ENCODE data around the gene OPTC.
A peak's percentile ranks its signal among the peaks of the same experiment; 100 is the strongest.

OPTC gene

GRCh38 chr1:203490607-203491006 lies 3.3 kb upstream of the OPTC start:
- Histone ChIP-seq H3K27ac (ENCODE audit: low read length) (no peak overlapping the region), H3K36me3 (ENCODE audit: control insufficient read depth, insufficient read depth, low read length) (no peaks in the 10 kb centered on the region), H3K9me3 (ENCODE audit: control insufficient read depth, insufficient read depth, low read length) (no peaks in the 10 kb centered on the region), H3K27me3 (ENCODE audit: control insufficient read depth, insufficient read depth, low read length) (no peaks in the 10 kb centered on the region), H3K4me3 (ENCODE audit: low read length) (no peak overlapping the region), H3K4me1 (ENCODE audit: control insufficient read depth, insufficient read depth, low read length) (peaks cover 4% of the 10 kb centered on the region; the same call in 1 of the 2 replicates)
- no peak for DNase-seq (ENCODE audit: low read depth, low spot score)
- WGBS (ENCODE audit: insufficient coverage, insufficient read length): no CpG with 5 or more reads among the region's 9 CpGs

DNA sequence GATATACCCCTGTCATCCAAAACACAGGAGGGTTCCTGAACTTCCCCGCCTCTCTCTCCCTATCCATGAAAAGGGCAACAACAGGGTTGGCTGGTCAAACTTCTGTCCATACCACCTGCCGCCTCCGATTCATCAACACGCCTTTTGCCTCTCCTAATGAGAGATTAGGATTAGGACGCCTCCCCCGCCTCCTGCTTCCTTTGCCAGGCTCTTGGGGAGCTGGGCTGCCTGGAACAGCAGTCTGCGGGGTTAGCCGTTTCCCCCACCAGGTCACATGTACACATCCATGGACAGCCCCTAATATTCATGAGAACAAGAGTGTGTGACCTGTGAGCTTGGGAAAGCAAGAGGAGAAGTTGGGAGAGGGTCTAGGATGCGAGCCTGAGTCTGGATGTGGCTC lies 2.3 kb upstream of the OPTC start:
- Histone ChIP-seq H3K9me3 (ENCODE audit: control insufficient read depth, insufficient read depth, low read length) (no peaks in the 10 kb centered on the region), H3K36me3 (ENCODE audit: control insufficient read depth, insufficient read depth, low read length) (no peaks in the 10 kb centered on the region), H3K4me1 (ENCODE audit: control insufficient read depth, insufficient read depth, low read length) (peaks cover 4% of the 10 kb centered on the region; the same call in 1 of the 2 replicates), H3K27ac (ENCODE audit: low read length) (no peak overlapping the region), H3K27me3 (ENCODE audit: control insufficient read depth, insufficient read depth, low read length) (no peaks in the 10 kb centered on the region), H3K4me3 (ENCODE audit: low read length) (no peak overlapping the region)
- whole genome bisulfite sequencing (ENCODE audit: insufficient coverage, insufficient read length): no CpG with 5 or more reads among the region's 9 CpGs
- DNase-seq (ENCODE audit: low read depth, low spot score): no peak

DNA sequence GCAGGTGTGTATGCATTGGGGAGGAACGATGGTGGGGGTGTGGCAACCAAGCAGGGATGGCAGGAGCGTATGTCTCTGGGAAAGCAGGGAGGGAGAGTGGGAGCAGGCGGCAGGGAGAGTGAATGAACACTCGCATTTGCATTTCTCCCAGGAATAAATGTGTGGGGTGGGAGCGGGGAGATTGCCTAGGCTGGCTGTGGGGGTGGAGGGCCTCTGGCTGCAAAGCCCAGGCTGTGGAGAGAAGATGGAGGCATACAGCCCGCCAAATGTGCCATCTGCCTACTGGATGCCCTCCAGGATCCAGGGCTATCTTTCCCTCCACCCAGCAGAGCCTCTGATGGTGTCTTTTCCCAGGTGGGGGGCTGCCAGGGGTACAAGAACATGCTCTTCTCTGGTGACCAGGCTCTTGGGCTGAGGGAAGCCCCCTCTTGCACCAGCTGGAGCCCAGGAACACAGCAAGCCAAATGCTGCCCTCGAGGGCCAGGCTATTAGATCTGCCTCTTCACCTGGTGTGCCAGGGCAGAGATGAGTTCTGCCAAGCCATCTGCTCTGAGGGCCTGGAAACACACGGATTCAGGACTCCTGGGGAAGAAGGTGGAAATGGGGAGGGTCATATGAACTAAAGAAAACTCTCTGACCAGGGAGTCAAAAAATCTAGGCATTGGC lies 1.7 kb upstream of the OPTC start:
- DNase-seq (ENCODE audit: low read depth, low spot score): no peak
- Histone ChIP-seq H3K36me3 (ENCODE audit: control insufficient read depth, insufficient read depth, low read length) (no peaks in the 10 kb centered on the region), H3K9me3 (ENCODE audit: control insufficient read depth, insufficient read depth, low read length) (no peaks in the 10 kb centered on the region), H3K4me1 (ENCODE audit: control insufficient read depth, insufficient read depth, low read length) (peaks cover 4% of the 10 kb centered on the region; the same call in 1 of the 2 replicates), H3K27ac (ENCODE audit: low read length) (no peak overlapping the region), H3K4me3 (ENCODE audit: low read length) (no peak overlapping the region), H3K27me3 (ENCODE audit: control insufficient read depth, insufficient read depth, low read length) (no peaks in the 10 kb centered on the region)
- WGBS (ENCODE audit: insufficient coverage, insufficient read length): no CpG with 5 or more reads among the region's 8 CpGs

DNA sequence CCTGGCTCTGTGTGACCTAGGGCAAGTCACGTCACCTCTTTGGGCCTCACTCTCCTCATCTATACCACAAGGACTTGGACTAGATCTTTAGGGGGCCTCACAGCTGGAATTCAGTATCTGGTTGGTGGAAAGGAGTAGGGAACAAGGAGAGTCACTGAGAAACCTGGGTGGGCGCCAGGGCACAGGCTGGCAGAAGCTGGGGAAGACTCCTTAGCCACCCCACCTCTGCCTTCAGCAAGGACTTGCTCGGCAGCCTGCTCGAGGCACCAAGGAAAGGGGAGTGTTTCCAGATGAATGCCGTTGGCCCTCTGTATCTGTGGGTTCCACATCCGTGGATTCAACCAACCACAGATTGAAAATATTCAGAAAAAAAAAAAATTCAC lies 1.2 kb upstream of the OPTC start:
- no peak for DNase-seq (ENCODE audit: low read depth, low spot score)
- no peak overlapping the region for H3K27ac ChIP-seq (ENCODE audit: low read length)
- H3K4me3 ChIP-seq (ENCODE audit: low read length): no peak overlapping the region
- H3K4me1 ChIP-seq (ENCODE audit: control insufficient read depth, insufficient read depth, low read length): peaks cover 4% of the 10 kb centered on the region; the same call in 1 of the 2 replicates
- no CpG with 5 or more reads among the region's 6 CpGs for WGBS (ENCODE audit: insufficient coverage, insufficient read length)
- H3K9me3 ChIP-seq (ENCODE audit: control insufficient read depth, insufficient read depth, low read length): no peaks in the 10 kb centered on the region
- no peaks in the 10 kb centered on the region for H3K27me3 ChIP-seq (ENCODE audit: control insufficient read depth, insufficient read depth, low read length)
- H3K36me3 ChIP-seq (ENCODE audit: control insufficient read depth, insufficient read depth, low read length): no peaks in the 10 kb centered on the region

GRCh38 chr1:203495845-203496244 lies 1.9 kb downstream of the OPTC start:
- H3K27me3 ChIP-seq (ENCODE audit: control insufficient read depth, insufficient read depth, low read length): no peaks in the 10 kb centered on the region
- no peak overlapping the region for H3K4me3 ChIP-seq (ENCODE audit: low read length)
- H3K27ac ChIP-seq (ENCODE audit: low read length): no peak overlapping the region
- DNase-seq (ENCODE audit: low read depth, low spot score): no peak
- no peaks in the 10 kb centered on the region for H3K9me3 ChIP-seq (ENCODE audit: control insufficient read depth, insufficient read depth, low read length)
- H3K4me1 ChIP-seq (ENCODE audit: control insufficient read depth, insufficient read depth, low read length): peaks cover 4% of the 10 kb centered on the region; the same call in 1 of the 2 replicates
- no CpG with 5 or more reads among the region's 7 CpGs for WGBS (ENCODE audit: insufficient coverage, insufficient read length)
- no peaks in the 10 kb centered on the region for H3K36me3 ChIP-seq (ENCODE audit: control insufficient read depth, insufficient read depth, low read length)

GRCh38 chr1:203497269-203497777 lies 3.4 kb downstream of the OPTC start:
- no peak for DNase-seq (ENCODE audit: low read depth, low spot score)
- no peaks in the 10 kb centered on the region for H3K27me3 ChIP-seq (ENCODE audit: control insufficient read depth, insufficient read depth, low read length)

DNA sequence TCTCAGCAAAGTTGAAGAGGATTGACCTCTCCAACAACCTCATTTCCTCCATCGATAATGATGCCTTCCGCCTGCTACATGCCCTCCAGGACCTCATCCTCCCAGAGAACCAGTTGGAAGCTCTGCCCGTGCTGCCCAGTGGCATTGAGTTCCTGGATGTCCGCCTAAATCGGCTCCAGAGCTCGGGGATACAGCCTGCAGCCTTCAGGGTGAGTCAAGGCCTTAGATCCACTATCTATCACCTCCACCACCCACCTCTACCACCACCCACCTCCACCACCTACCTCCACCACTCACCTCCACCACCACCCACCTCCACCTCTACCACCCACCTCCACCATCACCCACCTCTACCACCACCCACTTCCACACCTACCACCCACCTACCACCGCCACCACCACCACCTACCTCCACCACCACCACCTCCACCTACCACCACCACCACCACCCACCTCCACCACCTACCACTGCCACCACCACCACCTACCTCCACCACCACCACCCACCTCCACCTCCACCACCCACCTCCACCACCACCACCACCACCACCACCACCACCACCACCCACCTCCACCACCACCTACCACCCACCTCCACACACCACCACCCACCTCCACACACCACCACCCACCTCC lies 5.8 kb downstream of the OPTC start:
- no peak overlapping the region for H3K4me3 ChIP-seq (ENCODE audit: low read length)
- H3K4me1 ChIP-seq (ENCODE audit: control insufficient read depth, insufficient read depth, low read length): no peaks in the 10 kb centered on the region
- H3K9me3 ChIP-seq (ENCODE audit: control insufficient read depth, insufficient read depth, low read length): no peaks in the 10 kb centered on the region
- WGBS (ENCODE audit: insufficient coverage, insufficient read length): no CpG with 5 or more reads among the region's 7 CpGs
- no peaks in the 10 kb centered on the region for H3K36me3 ChIP-seq (ENCODE audit: control insufficient read depth, insufficient read depth, low read length)
- no peak for DNase-seq (ENCODE audit: low read depth, low spot score)
- H3K27me3 ChIP-seq (ENCODE audit: control insufficient read depth, insufficient read depth, low read length): no peaks in the 10 kb centered on the region
- no peak overlapping the region for H3K27ac ChIP-seq (ENCODE audit: low read length)

More at GRCh38 chr1:203497269-203497777, 3.4 kb downstream of the OPTC start:
- no peak overlapping the region for H3K27ac ChIP-seq (ENCODE audit: low read length)
- no peaks in the 10 kb centered on the region for H3K36me3 ChIP-seq (ENCODE audit: control insufficient read depth, insufficient read depth, low read length)
- WGBS (ENCODE audit: insufficient coverage, insufficient read length): no CpG with 5 or more reads among the region's 5 CpGs
- no peak overlapping the region for H3K4me3 ChIP-seq (ENCODE audit: low read length)
- H3K4me1 ChIP-seq (ENCODE audit: control insufficient read depth, insufficient read depth, low read length): no peaks in the 10 kb centered on the region; the same call in 1 of the 2 replicates
- H3K9me3 ChIP-seq (ENCODE audit: control insufficient read depth, insufficient read depth, low read length): no peaks in the 10 kb centered on the region

DNA sequence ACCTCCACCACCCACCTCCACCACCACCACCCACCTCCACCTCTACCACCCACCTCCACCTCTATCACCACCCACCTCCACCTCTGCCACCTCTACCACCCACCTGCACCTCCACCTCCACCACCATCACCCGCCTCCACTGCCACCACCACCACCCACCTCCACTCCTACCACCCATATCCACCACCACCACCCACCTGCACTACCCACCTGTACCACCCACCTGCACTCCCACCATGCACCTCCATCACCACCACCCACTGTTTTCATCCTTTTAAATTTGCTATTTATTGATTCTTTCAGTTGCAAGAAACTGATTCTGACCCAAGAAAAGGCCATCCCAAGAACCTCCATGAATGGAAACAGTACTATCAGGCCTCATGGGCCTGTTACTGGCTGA lies 6.3 kb downstream of the OPTC start:
- Histone ChIP-seq H3K27me3 (ENCODE audit: control insufficient read depth, insufficient read depth, low read length) (no peaks in the 10 kb centered on the region), H3K9me3 (ENCODE audit: control insufficient read depth, insufficient read depth, low read length) (no peaks in the 10 kb centered on the region), H3K27ac (ENCODE audit: low read length) (no peak overlapping the region), H3K36me3 (ENCODE audit: control insufficient read depth, insufficient read depth, low read length) (no peaks in the 10 kb centered on the region), H3K4me1 (ENCODE audit: control insufficient read depth, insufficient read depth, low read length) (no peaks in the 10 kb centered on the region), H3K4me3 (ENCODE audit: low read length) (no peak overlapping the region)
- DNase-seq (ENCODE audit: low read depth, low spot score): no peak
- no CpG with 5 or more reads among the region's 1 CpG for WGBS (ENCODE audit: insufficient coverage, insufficient read length)

DNA sequence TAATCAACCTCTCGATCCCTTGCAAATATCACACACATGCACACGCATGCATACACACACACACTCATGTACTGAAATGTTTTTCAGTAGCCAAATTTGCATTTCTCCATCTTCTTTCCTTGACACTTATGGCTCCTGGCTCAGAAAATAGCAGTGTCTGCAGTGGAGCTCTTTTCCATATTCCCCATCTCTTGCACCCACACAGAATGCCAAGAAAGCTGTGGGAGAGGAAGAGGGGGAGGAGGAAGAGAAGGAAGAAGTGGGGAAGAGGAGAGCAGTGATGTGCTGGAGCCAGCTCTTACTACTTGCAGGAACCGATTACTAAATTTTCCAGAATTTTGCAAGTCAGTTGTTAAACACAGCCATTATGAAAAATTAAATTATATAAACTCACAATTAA lies 9.9 kb downstream of the OPTC start:
- no peak overlapping the region for H3K4me3 ChIP-seq (ENCODE audit: low read length)
- H3K4me1 ChIP-seq (ENCODE audit: control insufficient read depth, insufficient read depth, low read length): peaks cover 6% of the 10 kb centered on the region; the same call in 1 of the 2 replicates
- no peak for DNase-seq (ENCODE audit: low read depth, low spot score)
- no peak overlapping the region for H3K27ac ChIP-seq (ENCODE audit: low read length)
- H3K9me3 ChIP-seq (ENCODE audit: control insufficient read depth, insufficient read depth, low read length): no peaks in the 10 kb centered on the region
- WGBS (ENCODE audit: insufficient coverage, insufficient read length): no CpG with 5 or more reads among the region's 3 CpGs
- no peaks in the 10 kb centered on the region for H3K27me3 ChIP-seq (ENCODE audit: control insufficient read depth, insufficient read depth, low read length)
- no peaks in the 10 kb centered on the region for H3K36me3 ChIP-seq (ENCODE audit: control insufficient read depth, insufficient read depth, low read length)

- H3K27me3 ChIP-seq (ENCODE audit: control insufficient read depth, insufficient read depth, low read length): no peaks in the 10 kb centered on the region
- no peak overlapping the region for H3K4me3 ChIP-seq (ENCODE audit: low read length)
- no peaks in the 10 kb centered on the region for H3K9me3 ChIP-seq (ENCODE audit: control insufficient read depth, insufficient read depth, low read length)
- H3K4me1 ChIP-seq (ENCODE audit: control insufficient read depth, insufficient read depth, low read length): peaks cover 6% of the 10 kb centered on the region; the same call in 1 of the 2 replicates
- no peaks in the 10 kb centered on the region for H3K36me3 ChIP-seq (ENCODE audit: control insufficient read depth, insufficient read depth, low read length)
- no peak overlapping the region for H3K27ac ChIP-seq (ENCODE audit: low read length)
- WGBS (ENCODE audit: insufficient coverage, insufficient read length): no CpG with 5 or more reads among the region's 12 CpGs
- DNase-seq (ENCODE audit: low read depth, low spot score): peak; percentile 87
Observed at GRCh38 chr1:203504400-203505250, 10.7 kb downstream of the OPTC start.
